HG03575 (cell line): ENCODE data around the gene CCDC57.

Source experiments
- ATAC-seq: cut with Tn5 transposase; IDR thresholded peaks from one replicate; pipeline ENCODE4 v1.9.1; 2021; ENCODE audit not compliant: unreplicated experiment, insufficient number of reproducible peaks, low FRiP score; ENCODE audit errors: extremely low read depth

CCDC57 gene

DNA sequence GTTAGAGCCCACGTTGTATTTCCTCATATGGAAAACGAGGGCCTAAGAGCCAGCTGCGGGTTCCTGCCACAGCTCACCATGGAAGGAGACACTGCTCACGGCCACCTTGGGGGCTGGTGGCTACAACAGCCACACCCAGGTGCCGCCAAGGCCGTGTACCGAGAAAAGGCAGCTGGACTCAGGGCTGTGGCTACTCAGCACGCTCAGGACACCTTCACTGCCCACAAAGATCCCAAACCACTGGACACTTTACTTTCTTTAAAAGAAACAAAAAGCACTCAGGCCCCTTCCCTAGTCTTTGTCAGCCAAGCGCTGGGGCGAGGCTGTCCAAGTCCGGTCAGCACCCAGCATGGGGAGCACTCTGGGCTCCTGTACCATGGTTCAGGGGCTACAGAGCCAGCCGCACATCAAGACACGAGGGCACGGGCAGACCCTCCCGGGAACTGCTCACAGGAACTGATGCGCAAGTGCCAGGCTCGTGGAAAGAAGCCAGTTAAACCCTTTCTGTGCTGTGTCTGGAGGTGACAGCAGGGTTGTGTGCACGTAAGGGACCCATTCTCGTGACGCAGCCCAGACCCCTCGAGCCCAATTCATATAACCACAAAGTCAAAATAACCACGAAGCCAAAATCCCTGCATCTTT, 34.7 kb upstream of the CCDC57 start:
- ATAC-seq = no peak

DNA sequence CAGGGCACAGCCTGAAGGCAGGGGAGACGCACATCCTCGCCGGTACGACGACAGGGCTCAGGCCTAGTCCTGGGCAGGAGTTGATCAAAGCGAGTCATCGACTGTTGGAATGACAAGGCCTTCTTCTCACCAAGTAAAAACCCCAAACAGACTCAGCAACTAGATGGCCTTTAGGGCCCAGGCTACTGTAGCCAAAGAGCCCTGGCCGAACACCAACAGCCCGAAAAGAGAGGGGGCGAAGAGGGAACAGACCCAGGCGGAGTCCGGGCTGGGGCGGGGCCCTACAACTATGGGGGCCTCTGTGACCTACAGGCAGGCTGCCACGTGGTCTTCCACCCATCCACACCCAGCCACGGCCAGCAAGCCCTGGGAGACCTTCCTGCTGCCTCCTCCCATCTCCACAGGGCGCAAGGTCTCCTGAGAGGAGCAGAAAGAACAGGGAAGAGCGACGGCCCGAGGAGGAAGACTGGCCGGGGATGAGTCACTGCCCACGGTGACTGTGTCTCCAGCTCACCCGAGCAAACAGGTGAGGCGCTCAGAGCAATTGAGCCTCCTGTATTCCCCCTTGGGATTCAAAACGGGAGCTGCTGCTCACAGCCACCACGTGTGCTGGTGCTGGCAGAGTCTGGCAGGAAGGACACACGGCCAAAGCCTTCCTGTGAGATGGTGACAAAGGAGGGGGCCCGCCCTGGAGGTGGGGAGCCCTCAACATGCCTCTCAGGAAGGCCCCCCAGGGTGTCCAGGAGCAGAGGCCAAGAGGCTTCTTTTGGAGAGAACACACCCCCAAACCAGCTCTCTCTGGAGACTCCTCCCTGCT, 33.9 kb upstream of the CCDC57 start:
- ATAC-seq = no peak

DNA sequence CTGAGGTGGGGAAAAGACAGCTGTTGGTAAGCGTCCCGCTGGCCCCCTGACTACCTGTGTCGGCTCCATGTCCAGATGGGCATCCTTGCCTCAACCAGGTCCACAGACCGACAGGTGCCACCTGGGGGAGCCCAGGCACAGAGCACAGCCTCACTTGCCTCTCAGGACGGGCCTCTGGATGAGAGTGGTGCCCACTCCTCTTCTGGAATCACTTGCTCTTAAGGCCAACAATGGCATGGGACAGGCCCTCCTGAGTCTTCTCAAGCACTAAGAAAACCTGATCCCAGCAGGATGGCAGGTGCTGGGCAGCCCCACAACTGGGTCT, 33.4 kb upstream of the CCDC57 start:
- no peak for ATAC-seq

DNA sequence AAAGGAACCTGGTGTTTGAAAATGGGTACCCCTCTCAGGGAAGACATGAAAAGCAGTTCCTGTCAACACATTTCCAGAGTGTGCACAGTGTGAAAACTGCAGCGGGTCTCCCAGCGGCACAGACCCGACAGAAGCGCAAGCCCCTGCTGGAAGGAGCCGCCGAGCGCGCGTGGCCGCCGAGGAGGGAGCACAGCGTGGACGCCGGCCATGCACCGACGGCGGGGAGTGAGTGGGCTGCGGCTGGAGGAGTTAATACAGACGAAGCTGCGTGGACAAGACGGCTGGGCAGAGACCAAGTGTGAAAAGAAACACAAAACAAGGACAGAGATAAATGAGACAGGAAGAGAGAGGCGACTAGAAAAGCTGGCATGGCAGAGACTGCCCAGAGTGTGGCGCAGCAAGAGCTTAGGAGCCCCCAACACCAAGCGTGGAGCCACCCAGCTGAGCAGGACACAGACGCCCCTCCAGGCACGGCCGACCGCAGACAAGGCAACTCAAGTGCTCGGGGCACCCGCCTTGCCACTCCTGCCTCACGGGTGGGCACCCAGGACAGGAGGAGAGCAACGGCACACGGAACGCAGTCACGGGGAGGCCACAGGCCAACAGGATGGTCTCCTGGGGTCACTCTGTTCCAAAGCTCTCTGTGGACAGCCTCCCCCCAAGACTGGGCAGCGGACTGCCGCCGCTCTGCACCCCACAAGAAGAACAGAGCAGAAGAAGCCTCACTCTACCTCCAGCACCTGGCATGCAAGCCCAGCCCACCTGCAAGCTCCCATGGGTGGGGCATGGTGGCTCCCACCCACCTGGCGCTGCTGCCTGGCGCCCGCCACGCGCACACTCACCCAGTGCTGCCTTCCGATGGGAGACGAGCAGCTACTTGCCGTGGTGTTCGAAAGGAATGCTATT, 32.7 kb upstream of the CCDC57 start:
- no peak for ATAC-seq

DNA sequence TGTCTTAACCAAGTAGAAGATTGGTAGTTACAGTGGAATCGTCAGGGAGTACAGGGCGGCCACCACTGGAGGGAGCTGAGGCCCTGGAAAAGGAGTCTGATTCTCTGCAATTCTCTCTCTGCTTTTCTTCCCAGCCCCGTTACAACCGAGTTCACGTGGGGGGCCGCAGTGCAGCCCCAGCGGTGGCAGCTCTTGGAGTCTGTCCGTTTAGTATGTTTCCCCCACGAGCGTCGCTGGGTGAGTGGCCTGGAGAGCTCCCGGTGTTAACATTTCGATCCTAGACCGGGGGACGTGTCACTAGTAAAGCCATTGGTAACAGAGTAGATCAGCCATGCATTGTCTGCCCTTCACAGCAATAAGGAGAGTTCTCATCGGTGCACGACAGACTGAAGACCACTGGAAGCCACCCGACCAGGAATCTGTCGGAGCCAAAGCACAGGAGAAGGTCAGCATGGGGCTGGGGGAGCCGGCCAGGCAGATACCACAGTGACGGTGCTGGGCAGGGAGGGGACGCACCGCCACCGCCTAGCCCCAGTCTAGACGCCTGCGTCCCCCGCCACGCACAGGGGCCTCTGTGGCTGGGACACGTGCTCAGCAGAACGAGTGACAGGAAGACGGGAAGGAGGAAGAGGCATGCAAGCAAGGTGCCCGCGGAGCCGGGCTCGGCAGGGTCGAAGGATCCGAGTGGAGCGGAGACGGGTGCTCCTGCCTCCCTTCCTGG, 31.9 kb upstream of the CCDC57 start:
- no peak for ATAC-seq

DNA sequence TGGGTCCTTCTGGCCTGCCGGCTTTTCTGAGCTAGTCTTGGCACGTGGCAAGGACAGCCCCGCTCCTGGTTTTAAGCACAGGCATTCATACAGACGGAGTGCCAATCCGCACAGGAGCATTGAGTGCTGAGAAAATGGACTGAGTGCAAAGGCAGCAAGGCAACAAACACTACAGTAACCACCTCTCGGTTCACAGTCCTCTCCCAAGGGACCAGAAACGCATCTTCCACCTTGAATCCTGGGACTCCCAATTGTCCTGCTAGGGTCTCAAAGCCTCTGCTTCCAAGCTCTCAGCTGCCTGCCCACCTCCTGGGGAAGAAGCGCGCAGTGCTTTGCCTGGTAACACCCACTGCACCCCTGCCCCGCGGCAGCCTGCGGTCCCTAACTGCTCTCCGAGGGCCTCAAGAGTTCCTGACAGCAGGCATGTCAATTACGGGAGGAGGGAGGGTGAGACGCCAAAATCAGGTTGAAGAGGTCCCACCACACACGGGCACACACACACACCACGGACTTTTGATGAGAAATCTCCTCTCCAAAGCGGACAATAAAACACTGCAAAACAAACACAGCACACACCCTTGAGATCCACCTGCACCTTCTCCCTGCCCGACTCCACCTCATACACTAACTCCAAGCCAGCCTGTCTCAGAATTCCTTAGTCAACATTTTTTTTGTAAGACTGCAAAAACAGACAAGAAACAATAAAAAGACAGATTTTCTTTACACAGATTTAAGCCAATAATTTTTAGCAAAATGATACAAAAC, 31.2 kb upstream of the CCDC57 start:
- no peak for ATAC-seq

DNA sequence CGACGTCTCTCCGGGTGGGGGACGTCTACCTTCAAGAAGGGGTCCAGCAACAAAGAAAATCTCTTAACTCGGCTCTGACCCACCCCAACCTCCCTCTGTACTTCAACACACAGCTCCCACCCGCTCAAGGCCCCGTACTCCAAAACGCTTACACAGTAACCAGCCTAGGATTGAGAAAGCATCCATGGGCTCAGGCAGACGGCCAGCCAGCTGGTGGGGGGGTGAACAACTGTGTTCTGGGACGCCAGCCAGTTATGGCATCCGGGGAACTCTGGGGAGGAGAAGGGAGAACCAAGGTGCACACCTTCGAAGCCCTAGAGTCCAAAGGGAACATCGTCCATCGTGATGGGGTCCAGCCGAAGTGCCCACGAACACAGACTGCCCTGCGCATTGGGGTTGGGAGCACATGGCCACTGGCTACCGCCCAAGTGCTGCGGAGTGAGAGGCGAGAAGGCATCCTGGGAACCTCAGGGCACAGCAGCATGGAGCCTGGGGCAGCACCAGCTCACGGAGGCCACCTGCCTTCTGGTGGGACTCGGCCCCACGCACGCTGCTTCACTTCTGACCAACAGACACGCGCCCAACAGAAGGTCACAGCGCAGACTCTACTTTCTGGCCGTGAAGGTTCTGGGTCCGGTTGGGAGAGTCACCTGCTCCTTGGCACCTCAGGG, 30.5 kb upstream of the CCDC57 start:
- no peak for ATAC-seq

DNA sequence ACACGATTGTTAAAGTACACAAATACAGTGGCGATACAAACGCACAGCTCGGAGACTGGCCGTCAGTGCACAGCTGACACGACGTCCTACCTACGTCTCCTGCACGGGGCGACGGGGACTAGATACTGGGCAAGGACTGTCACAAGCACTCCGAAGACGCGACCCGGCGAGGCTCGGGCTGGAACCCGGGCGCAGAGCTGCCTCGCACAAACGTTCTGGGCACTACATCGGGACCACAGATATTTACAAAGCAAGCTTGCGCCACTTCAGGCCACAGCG, 30.0 kb upstream of the CCDC57 start:
- no peak for ATAC-seq

DNA sequence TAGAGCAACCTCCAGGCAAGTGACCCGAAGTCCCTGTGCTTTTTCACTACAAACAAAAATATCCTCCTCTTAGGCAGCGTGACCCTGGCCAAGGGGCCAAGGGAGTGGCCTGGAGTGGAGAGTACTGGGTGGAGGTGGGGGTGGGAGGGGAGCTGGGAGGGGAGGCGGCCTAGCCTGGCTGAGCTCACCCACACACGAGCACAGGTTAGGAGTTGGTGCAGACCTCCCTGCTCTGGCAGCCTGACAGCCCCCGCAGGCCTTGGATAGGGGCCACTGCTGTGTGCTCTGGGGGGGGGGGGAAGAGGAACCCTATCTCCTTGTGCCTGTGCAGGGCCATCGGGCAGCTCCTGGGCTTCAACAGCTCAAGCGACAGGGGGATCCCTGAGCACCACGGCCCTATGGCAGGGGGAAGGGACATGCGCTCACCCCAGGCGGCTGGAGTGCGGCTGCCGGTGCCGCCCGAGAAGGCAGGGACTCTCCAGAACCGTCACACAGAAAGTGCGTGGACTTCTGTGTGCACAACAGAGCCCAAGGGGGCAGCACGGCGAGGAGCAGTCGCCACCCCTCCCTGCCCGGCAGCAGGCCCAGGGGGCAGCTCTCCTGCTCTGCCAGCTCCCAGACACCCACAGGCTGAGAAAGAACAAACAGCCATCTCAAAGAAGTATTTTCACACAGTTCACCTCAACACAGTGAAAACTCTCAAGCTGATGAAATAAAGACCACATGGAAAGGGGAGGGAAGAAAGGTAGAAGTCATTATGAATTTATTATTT, 29.5 kb upstream of the CCDC57 start:
- ATAC-seq = no peak

DNA sequence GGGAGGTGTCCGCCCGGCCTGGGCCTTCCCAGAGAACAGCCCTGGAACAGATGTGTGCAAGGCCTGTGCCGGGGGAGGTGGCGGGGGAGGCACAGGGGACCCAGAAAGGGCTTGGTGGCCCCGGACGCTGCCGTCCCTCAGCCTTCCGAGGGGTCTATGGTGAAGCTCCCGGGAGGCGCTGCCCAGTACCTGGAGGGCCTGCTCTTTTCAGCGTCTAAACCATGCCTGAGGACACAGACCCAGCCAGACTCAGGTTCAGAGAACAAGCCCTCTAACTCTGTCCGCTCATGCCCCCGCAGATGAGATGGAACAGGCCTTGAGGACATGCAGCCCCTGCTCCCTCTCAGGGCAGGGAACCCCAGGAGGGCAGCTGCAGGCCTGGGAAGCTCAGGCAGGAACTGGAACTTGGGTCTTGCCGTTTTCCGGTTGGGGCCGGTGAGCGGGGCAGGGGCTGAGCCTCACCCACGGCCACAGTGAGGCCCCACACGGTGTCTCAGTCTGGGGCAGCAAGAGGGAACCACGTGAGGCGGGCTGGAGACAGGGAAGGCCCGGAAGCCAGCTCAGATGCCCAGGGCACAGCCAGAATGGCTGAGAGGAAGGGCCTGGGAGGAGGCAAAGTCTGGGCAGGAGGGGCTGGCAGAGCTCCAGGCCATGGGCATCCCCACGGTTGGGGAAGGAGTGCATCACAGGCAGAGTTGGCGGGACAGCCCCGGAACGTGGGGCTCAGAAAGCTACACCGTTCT, 28.7 kb upstream of the CCDC57 start:
- no peak for ATAC-seq

DNA sequence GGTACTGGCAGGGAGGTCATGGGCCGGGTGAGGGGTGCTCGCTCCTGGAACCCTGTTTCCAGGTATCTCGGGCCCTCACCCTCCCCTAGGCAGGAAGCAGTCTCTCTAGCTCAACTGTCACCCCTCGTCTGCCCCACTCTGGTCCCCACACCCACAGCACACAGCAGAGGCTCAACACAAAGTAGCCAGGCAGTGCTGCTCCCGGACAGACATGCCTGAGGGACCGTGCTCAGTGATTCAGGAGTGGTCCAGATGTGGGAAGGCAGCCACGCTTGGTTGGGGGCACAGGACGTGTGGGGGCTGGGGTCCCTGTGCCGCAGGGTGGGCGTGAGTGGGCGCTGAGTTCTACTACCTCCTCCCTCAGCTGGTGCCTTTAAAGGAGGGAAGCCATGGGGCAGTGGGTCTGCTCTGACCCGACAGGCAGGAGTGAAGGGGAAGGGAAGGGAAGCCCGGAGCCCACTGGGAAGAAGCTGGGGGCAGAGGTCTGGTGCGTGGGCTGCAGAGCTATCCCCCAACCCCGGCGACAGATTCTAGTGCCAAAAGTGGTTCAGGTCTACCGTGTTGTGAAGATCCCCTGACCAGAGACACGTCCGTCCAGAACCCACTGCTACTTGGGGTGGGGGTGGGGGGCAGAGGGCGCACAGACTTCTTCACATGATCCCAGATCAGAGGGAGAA, 28.0 kb upstream of the CCDC57 start:
- no peak for ATAC-seq

DNA sequence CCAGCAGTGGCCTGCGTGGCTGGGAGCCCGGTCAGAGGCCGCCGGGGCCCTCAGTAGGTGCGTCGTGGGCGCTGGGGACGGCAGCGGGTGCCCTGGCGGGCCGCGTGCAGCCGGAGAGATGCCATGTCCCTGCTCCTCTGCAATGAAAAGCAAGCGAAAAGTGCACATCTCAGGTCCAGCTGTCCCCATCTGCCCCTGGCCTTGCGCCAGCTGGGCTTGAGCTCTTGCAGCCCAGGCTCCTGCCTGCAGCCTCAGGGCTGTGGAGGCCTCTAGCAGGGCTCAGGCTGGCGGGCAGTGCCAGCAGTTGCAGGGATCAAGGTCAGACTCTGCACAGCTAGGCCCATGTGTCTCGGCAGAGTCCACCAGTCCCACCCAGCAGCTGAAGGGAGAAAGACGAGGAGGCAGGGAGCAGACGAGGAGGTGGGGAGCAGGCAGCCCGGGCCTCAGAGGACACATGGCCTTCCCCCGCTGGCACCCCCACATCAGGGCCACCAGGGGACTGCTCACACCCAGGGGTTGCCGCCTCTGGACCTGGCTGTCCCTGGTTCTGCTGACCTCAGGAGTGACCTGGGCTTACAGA, 27.4 kb upstream of the CCDC57 start:
- no peak for ATAC-seq

DNA sequence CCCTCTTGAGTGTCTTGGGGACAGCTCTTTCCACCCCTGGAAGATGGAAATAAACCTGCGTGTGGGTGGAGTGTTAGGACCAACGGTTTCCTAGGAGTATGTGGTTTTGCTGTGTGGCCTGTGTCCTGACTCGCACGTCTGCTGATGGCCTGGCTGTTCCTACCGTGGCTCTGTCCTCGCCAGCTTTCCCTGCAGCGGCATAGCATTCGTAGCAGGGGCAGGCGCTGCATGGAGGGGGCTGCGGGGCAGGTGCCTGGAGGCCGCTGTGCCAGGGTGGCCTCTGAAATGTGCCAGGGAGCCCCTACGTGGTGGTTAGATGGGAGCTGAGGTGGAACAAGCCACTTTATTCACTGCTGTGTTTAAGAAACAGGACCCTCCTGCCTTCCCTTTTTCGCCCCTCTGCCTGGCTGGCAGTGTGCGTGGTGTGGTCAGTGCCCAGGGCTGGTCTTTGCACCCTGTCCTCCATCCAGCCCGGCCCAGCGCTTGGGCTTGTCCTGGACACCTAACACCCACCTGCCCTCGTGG, 26.8 kb upstream of the CCDC57 start:
- ATAC-seq = no peak

DNA sequence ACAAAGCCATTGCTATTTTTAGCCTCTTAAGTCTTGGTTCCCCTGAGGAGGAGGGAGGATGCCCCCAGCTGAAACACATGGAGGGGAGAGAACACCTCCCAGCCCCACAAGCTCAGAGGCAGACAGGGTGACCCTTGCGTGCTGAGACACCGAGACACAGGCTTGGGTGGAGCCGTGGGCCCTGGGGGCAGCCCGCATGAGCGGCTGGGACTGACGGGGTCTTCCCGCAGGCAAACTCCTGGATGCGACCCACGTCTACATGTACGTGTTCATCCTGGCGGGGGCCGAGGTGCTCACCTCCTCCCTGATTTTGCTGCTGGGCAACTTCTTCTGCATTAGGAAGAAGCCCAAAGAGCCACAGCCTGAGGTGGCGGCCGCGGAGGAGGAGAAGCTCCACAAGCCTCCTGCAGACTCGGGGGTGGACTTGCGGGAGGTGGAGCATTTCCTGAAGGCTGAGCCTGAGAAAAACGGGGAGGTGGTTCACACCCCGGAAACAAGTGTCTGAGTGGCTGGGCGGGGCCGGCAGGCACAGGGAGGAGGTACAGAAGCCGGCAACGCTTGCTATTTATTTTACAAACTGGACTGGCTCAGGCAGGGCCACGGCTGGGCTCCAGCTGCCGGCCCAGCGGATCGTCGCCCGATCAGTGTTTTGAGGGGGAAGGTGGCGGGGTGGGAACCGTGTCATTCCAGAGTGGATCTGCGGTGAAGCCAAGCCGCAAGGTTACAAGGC, 26.0 kb upstream of the CCDC57 start:
- ATAC-seq = no peak

DNA sequence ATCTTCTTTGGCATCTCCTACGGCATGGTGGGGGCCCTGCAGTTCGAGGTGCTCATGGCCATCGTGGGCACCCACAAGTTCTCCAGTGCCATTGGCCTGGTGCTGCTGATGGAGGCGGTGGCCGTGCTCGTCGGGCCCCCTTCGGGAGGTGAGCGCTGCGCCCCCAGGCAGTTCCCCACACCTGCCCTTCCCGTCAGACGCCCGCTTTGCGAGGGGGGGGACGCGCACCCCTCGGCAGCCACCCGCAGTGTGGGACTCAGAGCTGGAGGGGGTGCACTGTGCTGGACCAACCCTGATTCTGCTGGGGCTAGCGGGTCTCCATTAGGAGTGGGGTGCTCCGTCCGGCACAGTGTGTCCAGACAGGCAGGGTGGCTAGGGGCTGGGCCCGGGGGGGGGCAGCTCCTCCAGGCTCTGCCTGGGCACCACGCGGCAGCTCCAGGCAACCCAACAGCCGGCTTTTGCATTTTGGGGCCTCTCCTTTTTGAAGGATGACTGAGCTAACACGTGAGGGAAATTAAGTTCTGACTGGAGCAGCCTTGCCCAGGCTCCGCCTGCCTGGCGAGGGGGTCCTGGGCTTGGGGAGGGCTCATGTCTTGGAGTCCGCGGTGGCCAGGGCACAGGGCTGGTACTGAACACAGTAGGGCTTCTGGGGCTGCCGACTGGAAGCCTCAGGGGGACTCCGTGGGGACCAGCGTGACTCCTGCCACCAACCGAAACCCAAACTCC, 25.3 kb upstream of the CCDC57 start:
- ATAC-seq = no peak
